Endothelial cell of umbilical vein (primary cell): ENCODE measurements around the gene TMEM107.

Source experiments
- EZH2 ChIP-seq: IDR thresholded peaks from 2 replicates; pipeline ENCODE4 v1.6.1; 2012; ENCODE audit warnings: borderline replicate concordance, low read depth, mild to moderate bottlenecking, moderate library complexity, low read length, inconsistent platforms; ENCODE audit not compliant: severe bottlenecking
- TF ChIP-seq, protein P1 (sequence below), 2 donors: IDR thresholded peaks; 1 replicate in 1 of 2; 2 replicates in 1 of 2; pipeline ENCODE4 v1.5.1; 2011; ENCODE audit warnings: low read length in 2 of 2, mild to moderate bottlenecking in 2 of 2, moderate library complexity in 2 of 2, control low read depth in 1 of 2, inconsistent platforms in 1 of 2, low read depth in 1 of 2; ENCODE audit not compliant: insufficient read depth in 1 of 2; ENCODE audit errors: extremely low read depth in 1 of 2

- no peak for TF ChIP-seq EZH2
- TF ChIP-seq, protein P1, sequence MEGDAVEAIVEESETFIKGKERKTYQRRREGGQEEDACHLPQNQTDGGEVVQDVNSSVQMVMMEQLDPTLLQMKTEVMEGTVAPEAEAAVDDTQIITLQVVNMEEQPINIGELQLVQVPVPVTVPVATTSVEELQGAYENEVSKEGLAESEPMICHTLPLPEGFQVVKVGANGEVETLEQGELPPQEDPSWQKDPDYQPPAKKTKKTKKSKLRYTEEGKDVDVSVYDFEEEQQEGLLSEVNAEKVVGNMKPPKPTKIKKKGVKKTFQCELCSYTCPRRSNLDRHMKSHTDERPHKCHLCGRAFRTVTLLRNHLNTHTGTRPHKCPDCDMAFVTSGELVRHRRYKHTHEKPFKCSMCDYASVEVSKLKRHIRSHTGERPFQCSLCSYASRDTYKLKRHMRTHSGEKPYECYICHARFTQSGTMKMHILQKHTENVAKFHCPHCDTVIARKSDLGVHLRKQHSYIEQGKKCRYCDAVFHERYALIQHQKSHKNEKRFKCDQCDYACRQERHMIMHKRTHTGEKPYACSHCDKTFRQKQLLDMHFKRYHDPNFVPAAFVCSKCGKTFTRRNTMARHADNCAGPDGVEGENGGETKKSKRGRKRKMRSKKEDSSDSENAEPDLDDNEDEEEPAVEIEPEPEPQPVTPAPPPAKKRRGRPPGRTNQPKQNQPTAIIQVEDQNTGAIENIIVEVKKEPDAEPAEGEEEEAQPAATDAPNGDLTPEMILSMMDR (IDR thresholded peaks at IDR 0.05; ENCODE audit: extremely low read depth in 1 of 2, insufficient read depth in 1 of 2, low read depth in 1 of 2, low read length in 2 of 2), result no peak
Measured at GRCh38 chr17:8146381-8147140, 29.6 kb downstream of the TMEM107 start.
